Suprapubic skin (tissue), 4 donors: ENCODE results near the gene TWF1.

Source experiments
- EP300 ChIP-seq: sonication (generic); formaldehyde crosslinking; IDR thresholded peaks from one replicate; pipeline ENCODE4 v1.6.1; 2017; ENCODE audit warnings: antibody characterized with exemption
- POLR2AphosphoS5 ChIP-seq, 3 donors: sonication (generic); formaldehyde crosslinking; IDR thresholded peaks; one replicate each; pipeline ENCODE4 v1.6.1; 2017; ENCODE audit warnings: antibody characterized with exemption in 3 of 3

GRCh38 chr12:43750814-43751213, 55.3 kb downstream of the TWF1 start:
- TF ChIP-seq POLR2AphosphoS5 (IDR thresholded peaks at IDR 0.05) = no peak
- TF ChIP-seq EP300 = no peak
